Activated naive CD4-positive, alpha-beta T cell (primary cell): ENCODE results near the gene SLC12A8.

Experiments used
- DNase-seq, 4 experiments: peaks; one replicate each; lab custom pipeline; 2025; lab: John Stamatoyannopoulos, UW

The SLC12A8 gene

DNA sequence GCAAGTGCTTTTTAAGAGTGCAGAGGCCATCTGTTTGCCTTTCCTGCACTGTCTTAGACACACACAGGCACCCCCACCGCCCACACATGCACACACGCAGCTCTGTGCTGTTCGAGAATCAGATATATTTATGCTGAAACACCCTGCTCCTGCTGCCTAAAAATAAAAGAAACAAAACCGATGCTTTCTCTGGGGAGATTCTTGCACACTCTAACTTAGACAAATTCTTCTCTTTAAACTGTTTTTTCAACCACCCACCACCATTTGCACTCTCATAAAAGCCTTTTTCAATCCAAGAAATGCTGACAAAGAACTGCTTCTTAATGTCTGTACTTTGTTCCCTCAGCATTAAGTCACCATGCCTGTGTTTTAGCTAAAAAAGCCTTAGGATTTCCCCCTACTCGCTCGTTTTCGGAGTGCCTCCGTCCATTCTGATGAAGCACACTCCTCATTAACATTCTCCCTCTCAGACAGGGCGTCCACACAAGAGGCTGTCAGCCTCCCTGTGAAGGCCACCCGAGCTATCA, 26.2 kb downstream of the SLC12A8 start:
- DNase-seq = no peak

DNA sequence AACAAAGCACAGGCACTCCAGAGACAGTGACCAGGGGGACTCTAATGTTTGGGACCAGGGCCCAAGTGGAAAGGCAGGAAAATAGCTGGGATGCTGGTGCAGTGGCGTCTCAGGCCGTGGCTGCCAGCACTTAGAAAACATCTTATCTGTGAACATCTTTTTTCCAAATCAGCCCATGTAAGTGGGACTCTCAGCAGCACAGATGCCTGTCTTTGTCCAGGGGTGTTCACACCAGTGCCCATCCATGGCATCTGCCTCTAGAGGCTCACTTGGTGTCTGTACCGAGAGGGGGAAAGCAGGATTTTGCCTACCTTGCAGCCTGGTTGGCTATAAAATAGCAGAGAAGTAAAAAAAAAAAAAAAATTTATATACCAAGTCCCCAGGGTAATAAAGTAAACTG, 26.7 kb downstream of the SLC12A8 start:
- no peak for DNase-seq

DNA sequence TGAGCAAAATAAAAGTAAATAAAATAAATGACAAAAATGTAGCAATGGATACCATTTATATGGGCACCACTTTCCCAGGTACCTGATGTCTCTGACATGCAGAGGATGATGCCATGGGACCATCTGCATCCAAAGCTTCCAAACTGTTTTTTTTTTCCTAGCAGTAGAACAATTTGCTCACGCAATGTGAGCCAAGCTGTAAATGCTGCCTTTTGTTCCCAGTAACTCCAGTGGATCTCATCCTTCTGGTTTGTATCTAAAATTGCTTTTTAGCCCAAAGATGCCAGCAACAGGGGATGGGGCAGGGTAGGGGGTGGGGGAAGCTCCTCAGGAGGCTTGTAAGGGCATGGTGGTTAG, 32.7 kb downstream of the SLC12A8 start:
- DNase-seq = no peak

DNA sequence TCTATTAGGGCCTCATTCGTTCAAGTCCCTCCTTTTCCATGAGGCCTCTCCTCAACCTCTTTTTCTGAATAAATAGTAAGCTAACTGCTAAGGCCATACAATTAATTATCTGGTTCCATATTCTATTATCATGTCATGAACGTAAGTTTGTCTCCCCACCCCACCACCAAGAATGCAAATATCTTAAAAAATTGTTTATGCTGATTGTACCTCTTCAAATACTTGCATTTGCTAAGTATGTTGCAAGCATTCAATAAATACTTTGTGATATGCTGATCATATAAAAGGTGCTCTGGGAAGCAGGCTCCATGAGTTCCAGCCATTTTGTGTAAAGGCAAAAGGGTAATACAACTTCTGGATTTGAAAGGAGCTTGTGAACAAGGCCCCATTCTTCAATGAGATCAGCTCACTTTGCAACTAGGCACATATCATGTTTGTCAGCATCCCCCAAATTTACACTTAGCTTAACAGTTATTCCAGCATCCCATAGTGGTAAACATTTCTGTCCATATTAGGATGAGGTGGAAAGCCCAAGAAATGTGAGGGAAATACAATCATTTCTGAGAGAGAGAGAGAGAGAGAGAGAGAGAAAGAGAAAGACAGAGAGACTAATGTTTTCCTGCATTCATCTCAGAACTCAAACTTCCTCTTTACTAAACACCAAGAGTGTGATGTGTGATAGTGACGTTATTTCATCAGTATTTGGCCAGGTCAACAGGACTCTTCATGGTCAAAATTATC, 33.2 kb downstream of the SLC12A8 start:
- no peak for DNase-seq

DNA sequence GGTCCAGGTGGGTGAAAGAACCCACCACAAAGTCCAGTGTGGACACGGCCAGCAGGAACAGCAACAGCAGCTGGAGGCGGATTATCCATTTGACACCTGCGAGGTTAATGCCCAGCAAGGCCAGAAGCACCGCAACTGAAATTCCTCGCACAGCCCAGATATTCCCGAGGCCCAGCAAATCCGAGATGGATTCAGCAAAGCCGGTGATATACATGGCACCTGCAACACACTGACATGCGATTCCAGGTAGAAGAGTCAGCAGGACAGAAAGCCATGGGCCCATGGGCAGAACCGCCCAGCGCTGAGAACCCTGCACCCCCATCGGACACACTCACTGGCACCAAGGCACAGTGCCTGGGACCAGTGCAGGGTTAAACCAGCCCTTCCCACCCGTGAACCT, 34.8 kb downstream of the SLC12A8 start:
- no peak for DNase-seq

DNA sequence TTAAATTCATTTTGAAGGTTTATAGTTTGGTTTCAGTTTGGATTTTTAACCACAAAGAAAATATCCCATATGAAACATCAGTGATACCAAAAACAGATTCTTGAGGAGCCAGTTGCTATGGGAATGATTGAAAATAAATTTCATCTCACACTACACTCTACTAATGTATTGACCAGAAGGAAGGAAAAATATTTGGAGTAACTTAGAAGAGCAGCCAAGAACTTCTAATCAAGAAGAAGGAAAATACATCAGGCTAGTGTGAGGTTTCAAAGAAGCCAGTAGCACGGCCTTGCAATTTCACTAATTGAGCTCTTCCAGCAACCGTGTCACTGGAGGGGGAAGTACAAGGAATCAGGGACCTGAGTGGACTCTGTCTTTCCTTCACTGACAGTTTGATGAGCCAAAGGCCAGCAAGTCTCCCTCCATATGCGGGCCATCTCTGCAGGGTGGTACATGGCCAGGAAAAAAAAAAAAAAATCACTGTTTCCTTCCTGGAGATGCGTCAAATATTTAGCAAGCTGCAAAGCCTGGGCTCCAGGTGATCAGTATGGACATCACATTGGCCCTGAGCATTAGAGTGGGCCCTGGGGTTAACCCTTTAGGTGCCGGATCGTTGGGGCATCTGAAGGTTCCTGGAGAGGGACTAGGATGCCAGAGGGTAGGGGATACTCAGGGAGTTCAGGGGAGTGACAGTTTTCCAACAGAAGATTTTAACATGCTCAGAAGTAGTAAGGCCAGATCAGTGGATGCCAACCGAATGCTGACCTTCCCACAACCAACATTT, 37.1 kb downstream of the SLC12A8 start:
- no peak for DNase-seq

DNA sequence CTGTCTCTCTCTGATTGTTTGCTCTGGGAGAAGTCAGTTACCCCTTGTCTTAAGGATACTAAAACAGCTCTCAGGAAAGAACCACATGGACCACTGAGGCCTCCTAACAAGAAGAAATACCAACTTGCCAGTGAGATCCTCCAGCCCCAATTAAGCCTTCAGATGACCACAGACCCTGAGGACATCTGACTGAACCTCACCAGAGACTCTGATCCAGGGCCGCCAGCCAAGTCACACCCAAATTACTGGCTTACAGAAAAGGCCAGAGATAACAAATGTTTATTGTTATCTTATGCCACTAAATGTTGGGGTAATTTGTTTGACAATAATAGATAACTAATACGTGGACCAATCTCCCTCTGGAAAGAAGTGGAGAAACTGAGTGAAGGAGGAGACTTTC, 40.2 kb downstream of the SLC12A8 start:
- no peak for DNase-seq

DNA sequence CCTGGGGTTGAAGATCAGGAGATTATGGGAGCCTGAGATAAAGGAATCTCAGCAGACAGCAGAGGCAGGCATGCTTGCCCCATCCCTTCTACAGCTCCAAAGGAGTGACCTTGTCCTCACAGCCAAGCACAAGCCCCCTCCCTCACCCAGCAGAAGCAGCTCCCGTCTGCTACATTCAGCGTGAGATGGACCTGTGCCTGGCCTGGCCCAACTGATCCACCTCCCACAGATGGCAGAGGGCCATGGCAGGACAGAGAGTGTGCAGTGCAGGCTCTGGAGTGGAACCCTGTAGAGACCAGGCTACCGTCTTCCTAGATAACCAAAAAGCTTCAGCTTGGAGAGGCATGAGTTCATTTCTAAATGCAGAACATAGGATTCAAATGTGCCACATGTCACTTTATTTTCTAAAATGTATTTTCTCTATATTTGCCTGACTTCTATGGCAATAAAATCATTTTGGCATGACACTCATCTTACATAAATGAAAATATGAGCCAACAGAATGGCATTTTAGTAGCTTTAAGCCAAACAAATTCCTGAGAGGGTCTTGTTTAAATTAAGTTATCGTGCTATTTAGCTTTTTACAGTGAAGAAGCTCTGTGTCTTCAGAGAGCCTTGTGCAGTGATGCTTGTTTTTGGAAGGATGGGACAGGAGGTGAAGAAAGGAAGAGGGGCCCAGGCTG, 43.7 kb downstream of the SLC12A8 start:
- DNase-seq = no peak

DNA sequence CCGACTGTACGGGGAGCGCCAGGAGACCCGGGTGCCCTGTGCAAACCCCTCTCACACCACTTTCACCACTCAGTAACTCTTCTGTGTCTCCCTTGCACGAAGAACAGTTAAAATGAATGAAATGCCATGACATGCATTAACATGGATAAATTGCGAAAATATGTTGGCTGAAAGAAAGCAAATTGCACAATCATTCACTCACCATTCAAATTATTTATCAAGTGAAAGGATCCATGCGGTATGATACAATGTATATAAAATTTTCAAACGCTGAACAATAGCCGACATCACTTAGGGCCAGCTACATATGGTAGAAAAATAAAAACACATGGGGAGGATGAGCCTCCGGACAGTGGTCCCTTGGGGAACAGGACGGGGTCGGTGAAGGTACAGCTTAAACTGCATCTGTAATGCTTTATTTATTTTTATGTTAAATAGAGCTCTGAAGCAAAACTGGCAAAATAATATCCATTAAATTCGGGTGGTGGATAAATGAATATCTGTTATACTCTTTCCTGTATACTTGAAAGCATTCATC, 45.9 kb downstream of the SLC12A8 start:
- DNase-seq = no peak

DNA sequence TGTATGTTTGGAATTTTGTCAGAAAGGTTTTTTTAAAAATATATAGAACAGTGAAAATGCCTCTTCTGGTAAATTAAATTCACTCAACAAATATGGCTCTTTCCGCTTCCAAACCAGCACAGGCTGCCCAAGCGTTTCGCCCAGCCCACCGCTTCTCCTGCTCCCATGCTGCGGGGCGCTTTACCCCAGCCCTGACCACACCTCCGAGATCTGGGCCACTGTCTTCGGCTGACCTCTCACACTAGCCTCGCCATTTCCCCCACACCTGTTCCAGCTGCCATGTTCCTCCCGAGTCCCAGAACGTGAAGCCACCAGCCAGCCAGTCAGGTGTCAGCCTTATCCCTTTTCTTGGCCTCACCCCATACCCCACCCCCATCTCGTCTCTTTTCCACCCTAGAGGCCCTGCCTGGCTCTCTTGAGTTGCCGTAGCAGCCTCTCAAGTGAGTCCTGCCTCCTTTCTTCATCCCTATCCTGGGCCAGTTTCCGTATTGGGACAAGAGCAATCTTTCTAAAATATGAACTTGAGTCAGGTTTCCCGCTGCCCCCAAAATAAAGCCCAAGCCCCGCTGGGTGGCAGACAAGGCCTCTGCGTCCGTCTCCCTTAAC, 46.5 kb downstream of the SLC12A8 start:
- no peak for DNase-seq

DNA sequence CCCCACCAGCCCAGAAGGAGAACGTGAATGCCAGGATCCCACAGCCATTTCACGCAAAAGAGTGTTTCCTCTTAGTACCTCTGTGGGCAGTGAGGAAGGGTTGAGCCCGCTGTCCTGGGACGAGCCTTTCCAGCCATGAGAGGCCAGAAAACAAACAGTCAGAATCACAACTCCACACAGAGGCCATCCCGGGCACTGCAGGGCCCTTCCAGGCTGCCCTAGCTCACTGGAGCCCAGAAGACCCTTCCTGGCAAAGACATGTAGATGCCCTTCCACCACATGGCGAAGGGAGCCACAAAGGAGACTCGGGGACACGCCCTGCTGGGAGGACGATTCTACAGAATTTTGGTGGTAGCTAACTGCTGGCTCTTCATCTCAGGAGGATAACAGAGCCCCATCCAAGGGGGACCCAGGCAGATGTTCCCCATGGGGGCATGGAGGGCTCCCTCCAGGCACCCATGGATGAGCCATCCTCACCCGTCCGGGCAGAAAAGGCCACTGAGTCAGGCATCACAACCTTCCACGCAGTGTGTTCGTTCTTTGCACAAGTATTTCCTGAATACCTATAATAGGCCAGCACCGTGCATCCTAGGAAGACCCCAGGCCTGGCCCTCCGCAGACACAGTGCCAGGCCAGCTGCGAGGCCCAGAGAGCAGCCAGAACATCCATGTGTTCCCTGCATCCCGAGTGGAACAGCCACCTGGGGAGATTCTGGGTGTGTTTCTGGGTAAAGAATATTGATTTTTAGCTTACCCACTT, 47.2 kb downstream of the SLC12A8 start:
- no peak for DNase-seq

DNA sequence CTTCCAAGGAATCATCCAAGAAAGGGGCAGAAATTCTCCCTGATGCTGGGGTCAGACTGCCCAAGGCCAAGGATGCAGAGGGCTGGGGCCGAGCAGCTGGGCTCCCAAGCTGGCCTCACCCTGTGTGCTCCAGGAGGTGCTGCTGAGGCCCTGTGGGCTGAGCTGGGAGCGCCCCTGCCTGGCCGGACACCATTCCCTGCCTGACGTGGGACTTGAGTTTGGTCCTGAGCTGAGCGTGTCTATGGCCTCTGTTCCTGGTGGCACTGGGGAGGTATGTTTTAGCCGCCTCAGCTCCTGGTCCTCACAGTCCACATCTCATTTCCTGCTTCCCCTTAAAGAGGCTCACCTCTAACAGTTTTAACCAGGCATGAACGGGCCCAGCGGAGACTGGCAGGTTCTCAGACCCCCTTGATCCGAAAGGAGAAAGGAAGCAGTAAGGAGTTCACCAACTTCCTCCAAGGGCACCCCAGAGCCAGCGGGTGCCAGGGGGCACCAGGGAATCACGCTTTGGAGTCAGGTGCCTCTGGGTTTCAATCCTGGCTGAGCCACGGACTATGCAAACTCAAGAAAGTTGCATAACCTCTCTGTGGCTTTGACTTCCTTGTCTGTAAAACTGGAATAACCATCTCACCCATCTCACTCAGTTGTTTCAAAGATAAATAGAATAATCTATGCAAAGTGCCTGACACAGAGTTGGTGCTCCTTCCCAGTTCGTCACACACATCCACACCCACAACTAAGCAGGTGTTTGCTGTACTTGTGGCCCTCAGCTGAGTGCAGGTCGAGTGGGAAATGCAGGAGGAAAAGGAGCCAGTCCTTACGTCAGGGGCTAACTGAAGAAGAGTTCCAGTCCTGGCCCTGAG, 48.6 kb downstream of the SLC12A8 start:
- DNase-seq = no peak

DNA sequence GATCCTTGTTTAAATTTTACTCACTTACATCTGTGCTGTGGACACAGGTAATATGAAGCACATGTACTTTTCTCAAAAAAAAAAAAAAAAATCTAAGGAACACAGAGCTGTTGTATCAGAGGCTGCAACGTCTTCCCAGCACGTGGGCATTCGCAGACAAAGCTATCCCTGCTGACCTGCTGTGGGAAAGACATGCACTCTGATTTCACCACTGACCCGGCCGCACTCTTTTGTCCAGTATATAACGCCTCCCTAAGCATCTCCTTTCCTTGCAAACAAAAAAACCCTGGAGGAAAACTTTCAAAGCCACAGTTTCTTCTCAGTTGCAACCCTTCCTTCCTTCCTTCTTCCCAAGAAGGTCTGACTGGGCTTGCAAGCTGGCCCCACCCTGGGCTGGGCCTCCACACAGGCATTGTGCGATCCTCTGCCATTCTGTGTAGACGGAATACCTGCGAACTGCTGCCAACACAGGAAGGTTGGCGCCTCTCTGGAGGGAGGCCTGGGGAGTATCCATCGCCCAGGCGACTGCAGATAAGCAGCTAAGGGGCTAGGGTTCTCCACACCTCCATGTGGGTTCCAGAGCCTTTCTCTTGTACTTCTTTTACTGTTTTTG, 50.8 kb downstream of the SLC12A8 start:
- DNase-seq = no peak

DNA sequence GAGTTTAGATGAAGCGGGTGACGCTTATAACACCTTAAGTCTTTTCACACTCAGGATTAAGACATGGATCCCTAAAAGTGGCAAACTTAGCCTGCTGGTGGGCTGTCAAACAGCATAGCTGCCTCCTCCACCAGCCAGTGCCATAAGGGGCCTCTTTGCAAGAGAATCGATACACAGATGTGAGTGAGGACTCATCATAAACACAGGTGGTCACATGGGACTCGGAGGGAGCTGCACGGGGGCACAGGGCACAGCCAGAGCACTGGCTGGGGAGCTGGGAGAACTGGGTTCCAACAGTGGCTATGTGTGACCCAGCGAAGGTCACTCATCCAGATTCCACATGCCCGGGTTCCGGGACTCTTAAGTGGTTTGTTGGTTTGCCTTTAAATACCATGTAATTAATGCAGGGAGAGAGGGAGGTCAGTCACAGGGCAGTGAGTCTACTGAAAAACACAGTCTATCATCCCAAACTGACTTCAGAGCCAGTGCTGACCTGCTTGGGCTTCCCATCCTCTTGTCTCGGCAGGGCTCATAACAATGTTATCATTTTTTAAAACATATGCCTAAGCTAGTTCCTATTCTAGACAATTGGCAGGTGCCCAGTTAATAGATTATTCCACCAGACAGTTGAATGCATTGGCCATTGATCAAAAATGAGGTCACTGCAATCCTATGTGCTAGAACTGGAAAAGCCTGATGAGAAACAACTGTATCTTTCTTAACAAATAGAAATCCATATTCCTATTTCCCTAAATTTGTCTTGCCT, 51.8 kb downstream of the SLC12A8 start:
- no peak for DNase-seq

DNA sequence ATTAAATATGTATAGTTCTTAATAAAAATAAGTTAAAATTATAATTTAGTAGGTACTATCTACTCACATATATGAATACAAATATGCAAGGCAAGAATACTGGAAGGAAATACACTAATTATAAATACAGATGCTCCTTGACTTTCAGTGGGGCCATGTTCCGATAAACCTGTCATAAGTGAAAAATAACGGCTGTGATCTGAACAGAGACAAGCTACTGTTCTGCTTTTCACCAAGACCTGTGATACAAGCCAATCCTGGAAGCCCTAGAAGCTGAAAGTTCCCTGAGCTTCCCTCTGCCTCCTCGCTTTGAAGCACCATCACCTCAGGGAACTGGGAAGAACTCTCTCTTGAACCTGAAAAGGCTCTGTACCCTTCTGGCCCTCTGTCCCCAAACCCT, 55.4 kb downstream of the SLC12A8 start:
- DNase-seq = no peak

DNA sequence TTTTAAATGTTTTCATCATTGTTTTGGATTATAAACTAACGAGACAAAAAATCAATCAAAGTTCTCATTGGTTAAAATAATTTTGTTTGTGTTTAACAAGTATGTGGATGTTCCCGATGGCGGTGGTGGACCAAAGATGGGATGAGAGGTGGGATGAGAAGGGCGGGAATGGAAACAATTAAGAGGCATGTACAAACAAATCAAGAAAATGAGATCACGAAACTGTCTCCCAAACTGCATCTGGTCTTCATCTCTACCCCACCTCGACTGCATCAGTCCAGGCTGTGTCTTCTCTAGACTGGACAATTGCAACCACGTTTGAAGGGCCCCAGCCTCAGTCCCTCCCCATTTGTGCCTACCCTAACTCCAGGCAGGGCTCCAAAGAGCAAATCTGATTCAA, 56.1 kb downstream of the SLC12A8 start:
- no peak for DNase-seq

DNA sequence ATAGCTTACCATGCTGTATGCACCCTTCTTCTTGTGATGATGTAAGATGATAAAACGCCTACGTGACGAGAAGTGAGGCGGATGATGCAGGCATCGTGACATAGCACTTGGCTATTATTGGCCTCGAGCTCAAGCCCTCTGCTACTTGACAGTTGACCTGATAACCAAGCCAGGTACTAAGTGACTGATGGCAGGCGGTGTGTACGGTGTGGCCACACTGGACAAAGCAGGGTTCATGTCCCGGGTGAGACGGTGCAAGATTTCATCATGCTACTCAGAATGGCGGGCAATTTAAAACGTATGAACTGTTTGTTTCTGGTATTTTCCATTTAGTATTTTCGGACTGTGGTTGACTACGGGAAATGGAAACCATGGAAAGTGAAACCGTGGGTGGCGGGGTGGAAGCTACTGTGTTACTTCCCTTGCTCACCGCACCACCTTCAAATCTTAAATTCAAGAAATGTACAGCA, 57.7 kb downstream of the SLC12A8 start:
- DNase-seq = no peak

DNA sequence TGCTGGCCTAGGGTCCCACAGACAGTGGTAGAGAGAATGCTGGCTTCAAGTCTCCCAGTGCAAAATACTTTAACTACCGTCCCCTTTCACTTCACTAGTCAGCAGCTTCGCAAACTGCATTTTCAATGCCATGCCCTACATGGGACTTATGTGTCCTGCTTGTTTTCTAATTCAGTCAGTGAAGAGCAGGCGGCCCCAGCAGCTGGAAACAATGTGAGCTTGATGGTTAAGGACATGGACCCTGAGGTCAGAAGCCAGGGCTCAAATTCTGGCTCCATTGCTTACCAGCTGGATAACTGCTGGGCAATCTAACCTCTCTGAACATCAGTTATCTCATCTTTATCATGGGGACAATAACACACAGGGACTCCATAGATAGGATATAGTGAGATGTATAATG, 58.4 kb downstream of the SLC12A8 start:
- no peak for DNase-seq

DNA sequence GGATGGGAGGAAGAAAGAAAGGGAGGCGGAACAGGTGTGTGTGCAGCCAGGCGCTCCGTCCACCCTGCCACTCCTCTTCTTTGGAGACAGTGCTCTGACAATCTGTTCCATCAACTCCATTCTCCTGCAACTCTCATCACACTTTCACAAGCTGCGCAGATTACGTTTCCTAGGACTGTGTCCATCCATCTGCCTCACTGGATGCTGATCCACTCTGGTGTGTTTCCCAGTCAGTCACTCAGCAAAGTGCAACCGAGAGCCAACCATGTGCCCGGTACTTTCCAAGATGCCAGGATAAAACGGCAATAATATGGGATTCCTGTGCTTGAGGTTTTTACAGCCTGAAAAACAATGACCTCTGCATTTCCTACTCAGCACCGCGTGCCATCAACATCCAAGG, 59.6 kb downstream of the SLC12A8 start:
- DNase-seq = no peak
